DMS79 (cell line): ENCODE results near the gene OPALIN.

Experiments
- DNase-seq: peaks from one replicate; lab custom pipeline; 2025; lab: John Stamatoyannopoulos, UW

Gene OPALIN

DNA sequence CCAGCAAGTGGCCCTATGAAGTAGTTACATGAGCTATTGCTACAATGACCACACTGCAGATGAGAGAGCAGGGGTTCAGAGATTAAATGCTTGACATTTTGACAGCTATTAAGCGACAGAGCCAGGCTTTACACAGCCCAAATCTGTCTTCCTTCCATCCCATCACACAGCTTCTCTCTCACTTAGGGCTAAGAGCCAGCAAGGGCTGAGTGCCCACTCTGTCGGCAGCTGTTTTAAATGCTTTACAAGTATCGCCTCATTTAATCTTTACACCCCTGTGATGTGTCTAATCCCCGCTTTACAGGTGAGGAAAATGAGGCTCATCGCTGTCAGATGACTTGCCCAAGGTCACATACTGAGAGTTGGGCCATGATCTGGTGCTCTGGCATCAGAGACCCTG lies 15.2 kb upstream of the OPALIN start:
- DNase-seq, result no peak

DNA sequence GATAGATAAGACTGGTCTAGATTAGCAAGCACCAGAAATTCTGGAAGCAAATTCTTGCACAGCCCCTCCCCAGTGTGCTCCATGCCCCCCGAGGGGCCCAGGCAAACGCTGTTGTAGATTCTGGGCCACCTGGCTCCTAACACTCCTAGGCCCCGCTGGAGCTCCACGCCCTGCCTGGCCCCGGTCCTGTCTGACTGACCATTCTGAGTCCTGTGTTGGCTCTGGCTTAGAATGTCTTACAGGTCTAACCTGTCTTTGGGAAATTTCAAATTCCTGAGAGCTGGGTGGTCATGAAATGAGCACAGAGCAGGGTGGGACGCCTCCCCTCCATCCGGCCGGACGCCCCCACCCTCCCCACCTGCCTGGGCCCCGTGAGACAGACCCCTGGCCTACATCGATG lies 12.6 kb upstream of the OPALIN start:
- no peak for DNase-seq

DNA sequence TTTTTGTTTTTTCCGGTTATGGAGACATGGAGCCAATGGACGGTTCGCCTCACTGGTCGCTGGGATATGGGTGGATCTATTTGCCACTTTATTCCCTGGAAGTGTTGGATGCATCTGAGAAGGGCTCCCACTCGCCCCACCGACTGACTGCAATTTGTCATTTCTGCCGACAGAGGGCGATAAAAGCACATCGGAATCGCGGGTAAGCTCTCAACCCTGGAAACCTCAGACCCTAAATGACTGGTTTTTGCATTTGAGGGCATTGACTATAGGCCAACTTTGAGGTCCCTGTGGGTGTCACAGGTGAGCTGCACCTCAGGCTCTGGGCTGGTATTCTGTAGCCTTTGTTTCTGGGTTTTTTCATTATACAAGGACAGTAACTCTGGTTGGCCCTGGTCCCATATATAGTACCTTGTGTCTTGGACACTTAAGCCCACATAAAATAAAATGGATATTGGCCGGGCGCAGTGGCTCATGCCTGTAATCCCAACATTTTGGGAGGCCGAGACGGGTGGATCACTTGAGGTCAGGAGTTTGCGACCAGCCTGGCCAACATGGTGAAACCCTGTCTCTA lies 11.9 kb upstream of the OPALIN start:
- peak; percentile 2 for DNase-seq

DNA sequence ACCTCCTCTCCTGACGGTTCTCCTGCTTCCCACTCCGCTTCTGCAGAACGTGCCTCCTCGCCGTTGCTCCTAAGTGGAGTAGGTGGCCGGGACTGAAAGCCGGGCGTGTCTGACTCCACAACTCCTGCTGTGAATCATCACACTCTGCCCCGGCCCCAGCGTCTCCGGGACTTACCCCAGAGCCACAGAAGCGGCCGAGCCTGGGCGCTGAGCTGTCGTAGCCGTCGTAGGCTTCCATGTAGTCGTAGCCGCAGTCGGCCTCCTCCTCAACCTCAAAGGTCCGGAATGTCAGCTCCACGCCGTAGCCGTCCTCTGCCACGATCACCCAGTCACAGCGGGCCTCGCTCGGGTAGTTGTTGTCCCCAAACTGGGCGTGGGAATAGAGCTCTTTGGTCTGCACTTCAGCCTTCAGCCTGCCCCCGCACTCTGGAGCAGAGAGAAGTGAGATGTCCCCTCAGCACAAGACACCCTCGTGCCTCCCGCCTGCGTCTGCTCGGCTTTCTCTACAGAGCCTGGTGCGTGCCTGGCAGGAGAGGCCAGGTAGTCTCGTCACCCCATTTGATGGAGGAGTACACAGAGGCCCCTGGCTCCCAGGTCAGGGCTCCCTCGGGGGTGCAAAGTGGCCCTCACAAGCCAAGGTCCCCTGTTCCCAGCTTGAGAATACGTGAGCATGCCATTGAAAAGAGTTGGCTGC lies 11.2 kb upstream of the OPALIN start:
- no peak for DNase-seq

DNA sequence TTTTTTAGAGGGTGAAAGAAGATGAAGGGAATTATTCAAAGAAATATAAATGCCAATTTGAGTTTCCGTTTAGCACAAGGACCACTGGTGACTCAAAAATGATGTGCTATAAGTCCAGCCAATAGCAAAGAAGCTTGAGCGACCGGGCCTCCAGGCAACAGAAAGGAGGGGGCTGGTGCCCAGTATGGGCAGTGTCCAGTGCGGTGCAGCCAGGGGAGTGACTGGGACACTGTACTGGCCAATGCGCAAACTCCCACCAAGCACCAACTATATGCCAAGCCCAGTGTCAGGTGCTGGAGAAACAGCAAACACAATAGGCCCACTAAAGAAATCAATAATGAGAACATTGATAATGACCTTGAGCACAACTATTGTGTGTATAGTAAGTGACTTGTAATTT lies 10.2 kb upstream of the OPALIN start:
- no peak for DNase-seq

DNA sequence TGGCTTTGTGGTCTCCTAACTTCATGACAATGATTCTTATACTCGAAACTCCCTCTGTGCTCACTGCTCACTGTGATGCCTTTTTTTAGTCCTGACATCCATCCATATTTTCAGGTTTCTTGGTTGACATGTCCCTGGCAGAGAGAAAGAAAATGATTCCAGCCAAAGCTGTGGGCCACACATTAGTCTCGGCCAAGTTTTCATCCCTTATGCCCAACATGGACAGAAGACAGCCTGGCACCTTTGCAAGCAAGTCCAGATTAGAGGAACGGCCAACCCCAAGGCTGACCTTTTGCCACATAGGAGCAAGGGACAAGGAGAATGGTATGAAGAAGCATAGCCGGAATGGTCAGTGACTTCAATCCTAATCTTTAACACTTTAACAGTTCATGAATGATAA lies 8.7 kb upstream of the OPALIN start:
- DNase-seq, result no peak

DNA sequence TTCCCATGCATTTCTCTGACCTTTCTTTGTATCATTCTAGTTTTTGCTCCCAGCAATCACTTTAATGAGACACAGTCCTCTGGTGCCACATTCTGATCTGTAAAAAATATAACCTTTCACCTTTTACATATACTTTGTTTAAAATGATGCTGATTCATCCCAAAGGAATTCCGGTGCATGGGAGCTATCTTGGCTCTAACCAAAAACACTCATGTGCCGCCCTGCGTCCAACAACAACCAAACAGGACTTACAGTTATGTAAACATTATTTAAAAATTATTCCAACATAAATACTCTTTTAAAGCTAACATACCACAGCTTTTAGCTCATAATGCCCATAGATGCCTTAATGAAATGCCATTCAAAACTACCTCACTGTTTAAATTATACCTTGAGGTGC lies 7.7 kb upstream of the OPALIN start:
- no peak for DNase-seq

DNA sequence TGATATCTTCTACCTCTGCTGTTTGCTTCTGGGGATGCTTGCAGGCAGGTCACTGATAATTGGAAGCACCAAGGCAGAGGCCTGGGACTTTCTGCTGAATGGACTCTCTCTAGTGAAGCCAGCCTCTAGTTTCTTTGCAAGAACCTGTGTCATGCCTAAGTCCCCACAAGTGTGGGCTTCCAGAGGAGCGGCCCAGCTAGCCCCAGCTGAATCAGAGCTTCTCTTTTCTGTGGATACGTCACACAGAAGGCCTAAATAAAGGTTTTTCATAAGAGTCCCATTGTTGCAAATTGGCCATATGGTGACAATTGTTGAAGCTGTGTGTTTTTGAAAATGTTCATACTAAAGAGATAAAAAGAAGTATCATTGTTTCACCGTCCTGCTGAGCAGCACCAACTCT lies 6.8 kb upstream of the OPALIN start:
- DNase-seq, result no peak

DNA sequence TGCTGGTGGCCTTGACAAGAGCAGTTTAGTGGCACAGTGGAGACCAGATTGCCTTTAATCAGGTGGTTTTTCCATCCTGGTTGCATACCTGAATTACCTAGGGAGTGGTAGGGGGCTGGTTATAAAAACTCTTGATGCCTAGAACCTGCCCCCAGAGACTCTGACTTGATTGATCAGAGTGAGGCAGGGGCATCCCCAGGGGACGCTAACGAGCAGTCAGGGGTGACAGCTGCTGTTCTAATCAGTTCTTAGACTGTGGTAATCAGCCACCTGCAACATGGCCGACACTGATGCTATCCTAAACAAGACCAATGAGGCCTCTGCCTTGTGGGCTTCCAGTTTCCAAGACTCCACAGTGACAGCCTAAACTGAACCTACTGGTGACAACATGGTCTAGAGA lies 2.0 kb upstream of the OPALIN start:
- DNase-seq, result no peak

DNA sequence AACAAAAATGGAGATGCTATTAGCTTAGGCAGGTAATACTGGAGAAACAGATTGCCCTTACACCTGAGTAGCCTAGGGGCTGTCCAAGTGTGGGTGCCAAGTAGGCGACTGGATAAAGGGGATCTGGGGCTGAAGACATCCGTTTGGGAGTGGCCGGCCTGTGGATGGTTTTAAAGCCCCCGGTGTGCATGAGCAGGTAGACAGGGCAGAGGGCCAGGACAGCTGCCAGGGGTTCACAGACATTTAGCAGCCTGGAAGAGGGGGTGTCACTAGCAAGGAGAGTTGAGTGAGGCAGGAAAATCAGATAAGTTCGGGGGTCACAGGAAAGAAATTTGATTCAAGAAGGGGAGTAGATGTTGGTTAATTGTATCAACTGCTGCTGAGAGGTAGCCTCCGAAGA lies 1.5 kb upstream of the OPALIN start:
- DNase-seq, result no peak

DNA sequence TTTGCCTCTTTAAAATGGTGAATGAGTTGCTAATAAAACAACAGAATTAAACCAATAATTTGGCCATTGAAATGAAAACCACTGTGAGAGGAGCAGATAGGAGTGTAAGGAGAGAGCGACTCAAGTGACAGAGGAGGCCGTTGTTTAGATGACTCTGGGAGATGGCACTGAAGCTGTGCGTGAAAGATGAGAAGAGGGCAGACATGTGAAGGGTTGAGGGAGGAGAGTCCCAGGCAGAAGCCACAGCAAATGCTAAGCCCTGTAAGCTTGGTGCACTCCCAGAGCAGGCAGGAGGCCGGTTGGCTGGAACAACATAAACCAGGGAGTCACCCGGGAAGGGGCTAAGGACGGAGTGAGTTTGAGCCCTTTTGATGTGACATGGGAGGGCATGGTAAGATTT lies 814 bp upstream of the OPALIN start:
- DNase-seq, result no peak

DNA sequence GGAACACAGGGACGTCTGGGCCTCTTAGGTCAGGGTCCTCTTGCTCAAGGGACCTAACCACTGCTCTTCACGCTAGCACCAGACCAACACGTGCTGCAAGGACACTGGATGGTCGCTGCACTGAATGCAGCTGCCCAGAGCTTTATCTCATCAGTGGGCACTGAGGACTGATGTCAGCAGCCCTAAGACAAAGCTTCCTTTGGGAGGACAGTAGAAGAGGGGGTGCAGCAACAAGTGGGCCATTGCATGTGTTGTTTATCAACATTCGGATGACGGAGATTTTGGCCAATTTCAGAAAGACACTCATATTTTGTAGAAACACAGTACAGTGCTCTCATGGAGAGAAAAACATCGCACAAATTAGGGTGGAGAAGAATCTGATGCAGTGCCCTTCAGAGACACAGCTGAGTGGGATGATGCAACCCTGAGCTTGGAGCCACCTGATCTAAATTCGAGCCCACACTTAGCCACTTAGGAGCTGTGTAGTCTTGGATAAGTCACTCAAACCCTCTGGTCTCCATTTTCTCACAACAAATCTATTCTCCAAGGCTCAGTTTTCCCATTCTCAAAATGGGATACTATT lies 1.7 kb downstream of the OPALIN start:
- DNase-seq, result no peak

DNA sequence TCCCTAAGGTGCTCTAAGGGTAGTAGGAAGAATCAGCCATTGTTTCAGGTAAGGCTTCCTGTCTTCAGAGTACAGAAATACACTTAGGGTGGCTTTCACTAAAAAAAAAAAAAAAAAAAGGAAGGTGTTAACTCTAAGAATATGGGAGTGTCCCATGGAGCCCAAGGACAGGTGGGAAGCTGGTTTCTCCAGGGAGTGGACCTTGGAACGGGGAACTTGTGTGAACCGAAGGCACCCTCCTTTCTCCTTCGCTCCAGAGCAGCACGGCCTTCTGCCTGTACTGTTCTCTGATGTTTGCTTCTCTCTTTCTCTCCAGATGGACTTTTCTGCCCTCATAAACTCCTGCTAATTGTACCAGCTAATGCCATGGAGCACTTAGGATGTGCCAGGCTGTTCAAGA lies 6.2 kb downstream of the OPALIN start:
- no peak for DNase-seq

DNA sequence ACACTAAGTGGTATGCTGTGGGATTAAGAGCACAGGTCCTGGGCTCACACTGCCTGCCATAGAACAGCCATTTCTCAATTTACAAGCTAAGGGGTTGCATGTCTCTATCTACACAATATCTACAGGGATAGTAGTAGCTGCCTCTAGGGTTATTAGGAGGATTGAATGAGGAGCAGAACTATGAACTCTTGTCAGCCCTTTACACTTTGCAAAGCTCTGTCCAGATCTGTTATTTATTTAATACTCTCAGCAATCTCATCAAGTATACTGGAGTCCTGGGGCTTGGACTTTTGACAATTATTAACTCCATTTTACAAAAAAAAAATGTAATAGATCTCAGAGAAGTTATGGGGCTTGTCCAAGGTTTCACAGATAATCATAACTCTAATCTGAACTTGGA lies 6.8 kb downstream of the OPALIN start:
- no peak for DNase-seq

DNA sequence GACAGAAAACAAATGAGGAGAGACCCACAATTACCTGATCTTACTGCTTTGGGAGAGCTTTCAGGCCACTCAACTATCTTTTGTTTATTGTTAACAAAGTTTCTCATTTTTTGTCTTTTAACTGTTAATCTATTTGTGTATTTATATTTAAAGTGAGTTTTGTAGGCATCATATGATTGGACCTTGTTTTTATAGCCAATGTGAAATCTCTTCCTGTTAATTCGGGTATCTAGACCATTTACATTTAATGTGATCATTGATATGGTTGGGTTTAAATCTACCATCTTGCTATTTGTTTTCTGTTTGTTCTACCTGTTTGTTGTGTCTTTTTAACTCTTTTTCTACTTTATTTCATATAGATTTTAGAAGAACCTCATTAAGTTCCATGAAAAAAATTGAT lies 12.5 kb downstream of the OPALIN start:
- DNase-seq, result no peak

DNA sequence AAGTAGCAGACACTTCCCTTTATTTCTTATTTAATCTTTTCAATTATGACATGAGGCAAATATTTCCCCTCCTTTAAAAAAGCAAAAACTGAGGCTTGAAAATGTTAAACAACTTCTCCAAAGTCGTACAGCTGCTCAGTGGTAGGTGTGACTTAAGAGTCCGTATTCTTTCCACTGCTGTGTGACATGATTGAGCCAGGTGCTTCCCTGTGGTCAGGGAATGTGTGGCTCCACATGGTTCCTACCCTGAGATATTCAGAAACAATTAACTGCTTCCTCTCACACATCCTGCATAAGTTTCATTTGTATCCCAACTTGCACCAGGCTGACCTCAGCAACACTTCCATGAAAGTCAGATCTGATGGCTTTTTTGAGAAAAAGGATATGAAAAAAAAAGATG lies 13.6 kb downstream of the OPALIN start:
- DNase-seq, result no peak

DNA sequence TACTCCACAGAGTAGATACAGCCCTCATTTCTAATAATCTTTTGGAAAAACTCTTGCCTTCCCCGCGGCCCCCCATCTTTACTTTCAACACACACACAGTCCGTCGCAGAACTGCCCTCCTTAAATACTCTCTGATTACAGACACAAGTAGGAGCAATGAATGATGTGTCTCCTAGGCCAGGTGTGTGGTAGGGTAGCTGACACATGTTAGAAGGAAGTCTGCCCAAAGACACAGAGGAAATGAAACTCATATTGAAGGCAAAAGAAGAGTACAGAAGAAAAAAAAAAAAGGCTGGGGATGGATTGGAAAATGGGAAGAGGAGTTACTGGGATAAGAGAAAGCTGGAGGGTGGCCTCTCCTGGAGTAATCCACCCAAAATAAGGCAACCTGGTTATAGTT lies 14.6 kb downstream of the OPALIN start:
- DNase-seq, result no peak

DNA sequence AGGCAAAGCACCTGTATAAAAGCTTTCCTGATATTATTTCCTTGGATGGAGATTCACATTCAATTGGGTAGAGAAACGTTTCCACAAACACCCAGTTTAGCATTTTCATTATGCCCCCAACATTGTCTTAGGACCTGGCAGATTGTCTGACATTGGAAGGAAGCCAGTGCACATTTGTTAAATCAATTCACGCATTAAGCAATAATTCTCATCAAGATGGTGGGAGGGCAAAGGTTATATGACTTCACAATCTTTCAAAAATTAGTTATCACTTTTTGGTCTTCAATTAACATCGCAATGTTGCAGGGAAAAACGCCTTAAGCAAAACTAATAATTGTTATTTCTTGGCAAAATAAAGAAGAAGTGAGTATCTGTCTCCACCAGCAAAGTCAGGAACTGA lies 16.4 kb downstream of the OPALIN start:
- no peak for DNase-seq

DNA sequence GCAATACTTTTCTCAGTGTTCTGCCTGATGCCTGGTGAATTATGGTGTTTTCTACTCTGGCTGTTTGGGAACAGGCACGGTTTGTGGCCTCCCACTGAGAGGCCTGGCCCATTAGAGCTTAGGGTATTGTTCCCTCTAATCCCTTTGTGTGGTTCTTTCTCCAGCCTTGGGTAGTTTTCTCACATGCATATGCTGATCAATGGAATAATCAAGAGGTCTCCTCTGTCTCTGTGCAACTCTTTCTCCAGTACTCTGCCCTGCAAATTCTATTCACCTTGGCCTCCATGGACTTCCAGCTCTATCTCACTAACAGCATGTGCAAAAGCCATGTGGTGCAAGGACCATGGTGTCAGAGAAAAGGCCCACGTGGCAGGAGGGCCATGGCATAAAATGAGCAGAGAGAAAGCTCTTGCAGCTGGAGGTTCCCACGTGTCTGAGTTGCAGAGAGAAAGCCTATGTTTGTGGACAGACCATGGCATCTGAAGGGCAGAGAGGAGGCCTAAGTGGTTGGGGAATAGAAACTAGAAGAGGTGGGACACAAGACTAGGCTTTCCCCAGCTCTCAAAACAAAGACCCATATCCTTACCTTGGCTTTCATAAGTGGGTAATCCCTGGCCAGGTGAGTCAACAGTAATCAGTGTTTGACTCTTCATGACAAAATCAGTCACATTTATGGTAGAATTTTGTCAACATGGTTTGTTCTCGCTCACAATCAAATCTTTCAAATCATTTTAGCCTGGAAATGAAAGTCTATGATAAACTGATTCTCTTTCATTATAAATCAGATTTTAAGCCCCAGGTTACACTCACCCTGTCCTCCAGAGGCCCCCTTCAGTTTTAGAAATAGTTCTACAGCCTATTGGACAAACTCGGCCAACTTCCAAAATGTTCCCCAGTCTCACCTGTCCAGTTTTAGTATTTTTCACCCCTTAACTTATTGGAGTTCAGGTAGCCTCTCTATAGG lies 17.3 kb downstream of the OPALIN start:
- no peak for DNase-seq

DNA sequence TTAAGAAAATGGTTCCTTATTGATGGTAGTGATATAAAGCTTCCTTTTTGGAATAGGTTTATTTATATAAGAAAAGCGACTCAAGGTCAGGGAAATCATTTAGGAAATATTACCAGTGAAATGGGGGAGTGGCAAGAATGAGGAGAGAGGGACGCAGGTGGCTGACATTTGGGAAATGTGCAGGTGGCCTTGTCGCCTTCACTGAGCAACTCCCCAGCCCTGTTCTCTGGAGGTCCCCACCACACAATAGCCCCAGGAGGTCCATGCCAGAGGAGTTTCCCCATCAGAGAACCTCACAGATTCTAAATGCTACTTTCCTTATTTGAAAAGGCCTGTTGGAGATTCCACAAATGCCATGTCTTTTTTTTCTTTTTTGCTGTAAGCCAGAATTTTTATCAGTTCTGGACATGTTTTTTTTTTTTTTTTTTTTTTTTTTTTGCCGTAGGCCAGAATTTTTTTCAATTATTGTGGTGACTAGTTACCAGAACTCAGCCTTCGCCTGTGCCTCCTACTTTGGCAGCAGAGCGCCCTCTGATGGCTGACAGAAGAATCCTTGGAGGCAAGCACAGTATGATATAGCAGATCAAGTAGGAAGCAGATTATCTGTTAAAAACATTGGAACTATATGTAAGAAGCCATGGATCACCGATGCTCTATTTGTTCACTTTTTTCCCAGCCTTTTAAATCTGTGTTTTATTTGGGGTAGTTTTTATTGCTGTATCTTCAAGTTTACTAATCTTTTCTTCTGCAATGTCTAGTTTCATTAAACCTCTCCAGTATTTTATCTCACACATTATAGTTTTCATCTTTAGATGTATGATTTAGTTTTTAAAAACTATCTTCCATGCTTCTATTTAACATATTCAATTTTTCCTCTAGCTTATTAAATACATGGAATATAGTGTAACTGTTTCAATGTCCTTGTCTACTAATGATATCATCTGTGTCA lies 18.6 kb downstream of the OPALIN start:
- DNase-seq, result no peak

DNA sequence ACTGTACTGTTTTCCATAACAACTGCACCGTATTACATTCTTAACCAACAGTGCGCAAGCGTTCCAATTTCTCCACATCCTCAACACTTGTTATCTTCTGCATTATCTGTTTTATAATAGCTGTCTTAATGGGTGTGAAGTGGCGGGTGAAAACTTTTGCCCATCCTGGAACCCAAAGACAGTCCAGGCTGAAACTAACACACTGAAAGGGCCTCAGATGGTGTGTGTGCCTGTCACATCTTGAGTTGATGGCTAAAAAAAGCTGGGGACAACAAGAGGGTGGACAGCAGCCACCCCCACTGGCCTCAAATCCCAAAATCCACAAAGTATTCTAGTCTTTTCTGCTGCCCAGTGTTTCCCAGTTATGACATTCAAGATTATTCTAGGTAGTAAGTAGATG lies 19.4 kb downstream of the OPALIN start:
- DNase-seq, result no peak
